Stomach (tissue), 4 donors: Measurements from ENCODE around the gene COL4A2.

Experiments used
- POLR2A ChIP-seq, 4 donors: fragments of 450-650 bp; IDR thresholded peaks; one replicate each; pipeline ENCODE4 v1.6.1; 2016; ENCODE audit warnings: antibody characterized with exemption in 4 of 4, control low read depth in 2 of 4, mild to moderate bottlenecking in 1 of 4, moderate library complexity in 1 of 4
- POLR2AphosphoS5 ChIP-seq, 3 donors: sonication (generic); formaldehyde crosslinking; IDR thresholded peaks; one replicate each; pipeline ENCODE4 v1.6.1; 2016; ENCODE audit warnings: antibody characterized with exemption in 3 of 3
- TF ChIP-seq, protein P1 (sequence below), 7 experiments: fragments of 450-650 bp in 4 of 7; fragments of 200-600 bp in 3 of 7; sonication (generic) in 3 of 7; IDR thresholded peaks; one replicate each; pipeline ENCODE4 v1.5.1; 2016 to 2019; ENCODE audit warnings: antibody characterized with exemption in 7 of 7, control low read depth in 2 of 7, mild to moderate bottlenecking in 1 of 7

- TF ChIP-seq POLR2A (IDR thresholded peaks at IDR 0.05) (no peak), POLR2AphosphoS5 (IDR thresholded peaks at IDR 0.05) (peak; percentile 1 to 74 (median 69))
- TF ChIP-seq, protein P1, sequence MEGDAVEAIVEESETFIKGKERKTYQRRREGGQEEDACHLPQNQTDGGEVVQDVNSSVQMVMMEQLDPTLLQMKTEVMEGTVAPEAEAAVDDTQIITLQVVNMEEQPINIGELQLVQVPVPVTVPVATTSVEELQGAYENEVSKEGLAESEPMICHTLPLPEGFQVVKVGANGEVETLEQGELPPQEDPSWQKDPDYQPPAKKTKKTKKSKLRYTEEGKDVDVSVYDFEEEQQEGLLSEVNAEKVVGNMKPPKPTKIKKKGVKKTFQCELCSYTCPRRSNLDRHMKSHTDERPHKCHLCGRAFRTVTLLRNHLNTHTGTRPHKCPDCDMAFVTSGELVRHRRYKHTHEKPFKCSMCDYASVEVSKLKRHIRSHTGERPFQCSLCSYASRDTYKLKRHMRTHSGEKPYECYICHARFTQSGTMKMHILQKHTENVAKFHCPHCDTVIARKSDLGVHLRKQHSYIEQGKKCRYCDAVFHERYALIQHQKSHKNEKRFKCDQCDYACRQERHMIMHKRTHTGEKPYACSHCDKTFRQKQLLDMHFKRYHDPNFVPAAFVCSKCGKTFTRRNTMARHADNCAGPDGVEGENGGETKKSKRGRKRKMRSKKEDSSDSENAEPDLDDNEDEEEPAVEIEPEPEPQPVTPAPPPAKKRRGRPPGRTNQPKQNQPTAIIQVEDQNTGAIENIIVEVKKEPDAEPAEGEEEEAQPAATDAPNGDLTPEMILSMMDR (IDR thresholded peaks at IDR 0.05): no peak
These were observed 252.4 kb downstream of the COL4A2 start for GRCh38 chr13:110559429-110559943.
